Caco-2 (cell line): ENCODE results near the gene PBX4. TPM values are rescaled to one million over a fixed set of nuclear protein-coding genes. Genes with fewer than 3 reads are reported as not detected.

Experiments used
- BruUV-seq: library from RNA; stranded (reverse); fragments of 400-500 nt; replicated peaks from 2 replicates; lab custom pipeline; 2021; lab: Mats Ljungman, UMichigan
- CTCF ChIA-PET: fragments of 300-600 bp; sonication (Branson Sonifier 250); formaldehyde crosslinking; loops from one replicate; lab custom pipeline; 2022; ENCODE audit warnings: antibody characterized with exemption; lab: Charles Lee
- POLR2A ChIA-PET: fragments of 300-600 bp; sonication (Branson Sonifier 250); formaldehyde crosslinking; loops from one replicate; lab custom pipeline; 2022; ENCODE audit warnings: antibody characterized with exemption; lab: Charles Lee
- DNase-seq, 2 experiments: peaks; one replicate each; pipeline versions ENCODE4 v3.0.0 to v3.0.0-alpha.2; 2020 to 2022
- H3K27me3 ChIP-seq: replicated peaks from 2 replicates; pipeline ENCODE4 v1.6.0; 2011; ENCODE audit warnings: low read length; ENCODE audit not compliant: control insufficient read depth, insufficient read depth
- H3K36me3 ChIP-seq: 2 replicates; pipeline ENCODE4 v1.5.1; 2011; ENCODE audit warnings: low read length; ENCODE audit not compliant: control insufficient read depth, insufficient read depth
- H3K4me1 ChIP-seq: fragments of 250-450 bp; sonication (Bioruptor Pico); 2 replicates; pipeline ENCODE4 v1.5.1; 2020; ENCODE audit warnings: mild to moderate bottlenecking
- H3K4me3 ChIP-seq: 2 replicates; pipeline ENCODE4 v1.5.1; 2011; ENCODE audit warnings: low read depth, mild to moderate bottlenecking, control low read depth, low read length
- H3K9me3 ChIP-seq: fragments of 250-450 bp; sonication (Bioruptor Pico); 2 replicates; pipeline ENCODE4 v1.5.1; 2020; ENCODE audit warnings: mild to moderate bottlenecking, moderate library complexity
- H3K27ac Mint-ChIP-seq: one replicate; pipeline ENCODE4 v1.8.0; 2022; ENCODE audit warnings: mixed read lengths; ENCODE audit not compliant: unreplicated experiment
- H3K27me3 Mint-ChIP-seq: one replicate; pipeline ENCODE4 v1.8.0; 2022; ENCODE audit warnings: mixed read lengths; ENCODE audit not compliant: insufficient read depth, unreplicated experiment
- H3K36me3 Mint-ChIP-seq: one replicate; pipeline ENCODE4 v1.8.0; 2022; ENCODE audit warnings: mild to moderate bottlenecking, mixed read lengths; ENCODE audit not compliant: insufficient read depth, unreplicated experiment
- H3K4me1 Mint-ChIP-seq: one replicate; pipeline ENCODE4 v1.8.0; 2022; ENCODE audit warnings: low read depth, mixed read lengths; ENCODE audit not compliant: unreplicated experiment
- H3K4me3 Mint-ChIP-seq: one replicate; pipeline ENCODE4 v1.8.0; 2022; ENCODE audit warnings: mild to moderate bottlenecking, moderate library complexity, mixed read lengths; ENCODE audit not compliant: unreplicated experiment
- H3K9me3 Mint-ChIP-seq: one replicate; pipeline ENCODE4 v1.8.0; 2022; ENCODE audit warnings: mixed read lengths; ENCODE audit not compliant: unreplicated experiment
- CTCF ChIP-seq, 2 experiments: fragments of 200-600 bp in 1 of 2; IDR thresholded peaks; 1 replicate in 1 of 2; 2 replicates in 1 of 2; pipeline versions ENCODE4 v1.5.1 to v1.8.0; 2011 to 2022; ENCODE audit warnings: antibody characterized with exemption in 1 of 2, control low read depth in 1 of 2, inconsistent platforms in 1 of 2, low read depth in 1 of 2, low read length in 1 of 2, mild to moderate bottlenecking in 1 of 2, moderate library complexity in 1 of 2; ENCODE audit not compliant: insufficient read depth in 1 of 2, severe bottlenecking in 1 of 2, unreplicated experiment in 1 of 2
- intact Hi-C: fragments of 100-400 bp; cut with micrococcal nuclease; formaldehyde crosslinking; loops from one replicate; pipeline ENCODE4 v1.10.0; 2022; ENCODE audit not compliant: unreplicated experiment
- total RNA-seq: library from RNA; stranded (reverse); gene quantifications from 2 replicates; pipeline ENCODE4 v1.2.3, GENCODE V29; 2022

PBX4 gene
- total RNA-seq, 1 experiment from 2014 or later: 3.5 TPM

DNA sequence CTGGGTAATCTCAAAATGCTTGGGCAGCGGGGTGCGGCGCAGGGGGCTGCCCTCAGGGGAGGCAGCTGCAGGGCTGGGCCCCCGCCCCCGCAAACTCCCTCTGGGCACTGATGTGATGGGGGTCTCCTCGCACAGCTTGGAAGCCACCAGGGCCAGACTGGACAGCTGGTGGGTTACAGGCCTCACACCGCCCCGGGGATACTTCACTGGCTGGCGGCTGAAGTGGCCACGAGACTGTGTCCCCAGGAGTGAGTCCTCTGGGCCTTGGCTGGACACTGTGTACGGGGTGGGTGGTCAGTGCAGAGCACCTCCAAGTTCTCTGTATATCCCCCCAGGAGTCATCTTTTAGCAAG is 11.6 kb upstream of the PBX4 start:
- Histone ChIP-seq H3K4me1 (no peaks in the 10 kb centered on the region), H3K4me3 (no peak overlapping the region), H3K9me3 (no peaks in the 10 kb centered on the region), H3K27me3 (no peaks in the 10 kb centered on the region), H3K36me3 (no peaks in the 10 kb centered on the region; the same call in 1 of the 2 replicates)
- Mint-ChIP-seq H3K4me1 (peaks cover 19% of the 10 kb centered on the region), H3K36me3 (peaks cover 48% of the 10 kb centered on the region), H3K9me3 (no peaks in the 10 kb centered on the region), H3K4me3 (no peak overlapping the region), H3K27ac (peak overlapping the region; percentile 63), H3K27me3 (no peaks in the 10 kb centered on the region)
- CTCF ChIA-PET: no interaction called here
- POLR2A ChIA-PET: no interaction called here
- no peak for DNase-seq
- no peak for TF ChIP-seq CTCF (IDR thresholded peaks at IDR 0.05; ENCODE audit: insufficient read depth in 1 of 2, low read depth in 1 of 2, low read length in 1 of 2, severe bottlenecking in 1 of 2, unreplicated experiment in 1 of 2)
- no TSS peak for BruUV-seq
- intact Hi-C loops: no loop called here

GRCh38 chr19:19628501-19629134 is 10.1 kb upstream of the PBX4 start:
- DNase-seq: peak; percentile 75 to 78
- Mint-ChIP-seq H3K4me3 (peak overlapping the region; percentile 91), H3K27ac (peak overlapping the region; percentile 93), H3K9me3 (no peaks in the 10 kb centered on the region), H3K27me3 (no peaks in the 10 kb centered on the region), H3K4me1 (peaks cover 19% of the 10 kb centered on the region), H3K36me3 (peaks cover 44% of the 10 kb centered on the region)
- ChIA-PET CTCF (interaction anchor here (0.6 to 1.3 kb wide), 4 partner anchors 15 to 99 kb away, joined by 3 to 5 read pairs (median 4); partner anchors contain the start of gene GMIP), POLR2A (interaction anchor here (0.6 to 1.3 kb wide), 5 partner anchors 15 to 1831 kb away, joined by 3 to 7 read pairs (median 4); no protein-coding TSS in a partner anchor)
- Histone ChIP-seq H3K4me1 (no peaks in the 10 kb centered on the region), H3K9me3 (no peaks in the 10 kb centered on the region), H3K36me3 (no peaks in the 10 kb centered on the region; the same call in 1 of the 2 replicates), H3K27me3 (no peaks in the 10 kb centered on the region), H3K4me3 (peak overlapping the region; percentile 87)
- TSS peak; percentile 73 for BruUV-seq
- no peak for TF ChIP-seq CTCF (IDR thresholded peaks at IDR 0.05; ENCODE audit: insufficient read depth in 1 of 2, low read depth in 1 of 2, low read length in 1 of 2, severe bottlenecking in 1 of 2, unreplicated experiment in 1 of 2)
- intact Hi-C loops: loop anchor here (1.0 to 5.0 kb wide), 2 partner anchors 15 to 96 kb away; partner anchors contain the start of gene GMIP

GRCh38 chr19:19627621-19628500 is 9.4 kb upstream of the PBX4 start, which contains the start of gene LPAR2:
Gene LPAR2 (minus strand): TSS chr19:19628220. CDS start chr19:19627275, 945 bp downstream.
- Mint-ChIP-seq H3K27me3 (no peaks in the 10 kb centered on the region), H3K36me3 (peaks cover 39% of the 10 kb centered on the region), H3K27ac (peak within 1 kb of the TSS; percentile 93), H3K4me1 (peaks cover 19% of the 10 kb centered on the region), H3K9me3 (no peaks in the 10 kb centered on the region), H3K4me3 (peak within 1 kb of the TSS; percentile 91)
- BruUV-seq: no TSS peak
- H3K36me3 ChIP-seq: no peaks in the 10 kb centered on the region; the same call in 1 of the 2 replicates
- ChIA-PET CTCF (interaction anchor here (0.6 to 1.3 kb wide), 3 partner anchors 16 to 96 kb away, joined by 3 to 5 read pairs (median 4); partner anchors contain the start of gene GMIP), POLR2A (interaction anchor here (0.6 to 1.3 kb wide), 5 partner anchors 14 to 1831 kb away, joined by 3 to 7 read pairs (median 4); no protein-coding TSS in a partner anchor)
- H3K9me3 ChIP-seq: no peaks in the 10 kb centered on the region
- no peak for TF ChIP-seq CTCF (IDR thresholded peaks at IDR 0.05; ENCODE audit: insufficient read depth in 1 of 2, low read depth in 1 of 2, low read length in 1 of 2, severe bottlenecking in 1 of 2, unreplicated experiment in 1 of 2)
- DNase-seq: peak; percentile 79 to 83
- peak within 1 kb of the TSS; percentile 87 for H3K4me3 ChIP-seq
- intact Hi-C loops: loop anchor here (1.0 to 5.0 kb wide), 4 partner anchors 10 to 96 kb away; partner anchors contain the start of genes ATP13A1, GMIP and PBX4
- H3K4me1 ChIP-seq: no peaks in the 10 kb centered on the region
- H3K27me3 ChIP-seq: no peaks in the 10 kb centered on the region
